Stimulated activated CD8-positive, alpha-beta memory T cell treated with anti-CD3 and anti-CD28 coated beads, Interleukin-7, amount 100 ng/mL, for 4 hours (primary cell): ENCODE measurements around the gene TMEM260.

Experiments used
- DNase-seq, 2 donors: peaks; one replicate each; pipeline ENCODE4 v3.0.0-alpha.2; 2020; ENCODE audit warnings: low read depth in 2 of 2

The TMEM260 gene

GRCh38 chr14:56579345-56580220 lies at the start of gene TMEM260:
Gene TMEM260, plus strand, starts transcription at chr14:56579798. Its CDS starts 117 bp downstream, at chr14:56579915.
- DNase-seq: peak; percentile 83 to 84

GRCh38 chr14:56532546-56532945 lies 47.1 kb upstream of the TMEM260 start:
- DNase-seq: no peak

DNA sequence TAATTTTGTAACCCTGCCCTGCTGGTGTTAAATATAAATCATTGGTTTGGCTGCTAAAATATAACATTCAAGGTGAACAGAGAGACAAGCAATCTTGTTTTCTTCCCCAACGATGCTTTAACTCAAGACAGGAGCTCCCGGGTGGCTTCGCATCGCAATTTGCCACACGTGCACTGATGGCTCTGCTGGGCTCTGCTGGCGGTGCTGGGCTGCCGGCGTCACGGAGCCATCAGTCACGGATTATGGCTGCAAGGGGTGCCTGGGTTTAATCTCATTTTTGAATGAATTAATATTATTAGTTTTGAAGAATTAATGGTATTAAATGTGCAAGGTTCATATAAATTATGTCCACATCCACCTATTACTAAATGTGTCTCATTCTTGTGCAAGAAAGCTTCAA lies 44.9 kb upstream of the TMEM260 start:
- no peak for DNase-seq

DNA sequence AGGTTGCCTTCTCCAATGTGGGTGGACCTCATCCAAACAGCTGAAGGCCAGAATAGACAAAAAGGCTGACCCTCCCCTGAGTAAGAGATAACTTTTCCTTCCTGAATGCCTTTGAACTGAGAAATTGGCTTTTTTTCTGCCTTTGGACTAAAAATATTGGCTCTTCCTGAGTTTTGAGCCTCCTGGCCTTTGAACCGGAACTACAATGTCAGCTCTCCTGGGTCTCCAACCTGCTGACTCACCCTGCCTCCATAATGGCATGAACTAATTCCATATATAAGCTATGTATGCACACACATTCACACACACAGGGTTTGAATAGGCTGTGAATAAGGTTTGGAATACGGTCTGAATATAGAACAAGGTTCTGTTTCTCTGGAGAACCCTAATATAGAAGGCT lies 39.7 kb upstream of the TMEM260 start:
- no peak for DNase-seq

DNA sequence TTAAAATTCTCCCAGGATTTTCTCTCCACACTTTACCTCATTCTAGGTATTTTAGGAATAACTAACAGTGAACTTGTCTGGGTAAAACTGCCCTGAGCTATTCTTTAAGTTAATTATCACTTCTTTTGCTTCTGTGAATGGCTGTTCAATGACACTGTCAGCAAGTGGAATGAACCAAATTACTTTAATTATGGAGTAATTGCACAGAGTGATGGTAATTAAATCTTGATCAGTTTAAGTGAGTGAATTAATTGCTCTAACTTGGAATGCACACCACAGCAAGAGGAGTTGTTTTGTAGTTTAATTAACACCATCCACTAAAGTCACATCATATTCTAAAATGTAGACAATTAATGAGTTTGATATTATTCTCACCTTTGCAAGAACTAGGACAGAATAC lies 36.2 kb upstream of the TMEM260 start:
- no peak for DNase-seq

- DNase-seq: no peak
Measured at GRCh38 chr14:56549721-56550120, 29.9 kb upstream of the TMEM260 start.

- DNase-seq: no peak
Measured at GRCh38 chr14:56552615-56553014, 27.0 kb upstream of the TMEM260 start.

- DNase-seq: no peak
Measured at GRCh38 chr14:56554301-56554700, 25.3 kb upstream of the TMEM260 start.

- no peak for DNase-seq
Measured at GRCh38 chr14:56555921-56556570, 23.6 kb upstream of the TMEM260 start.

DNA sequence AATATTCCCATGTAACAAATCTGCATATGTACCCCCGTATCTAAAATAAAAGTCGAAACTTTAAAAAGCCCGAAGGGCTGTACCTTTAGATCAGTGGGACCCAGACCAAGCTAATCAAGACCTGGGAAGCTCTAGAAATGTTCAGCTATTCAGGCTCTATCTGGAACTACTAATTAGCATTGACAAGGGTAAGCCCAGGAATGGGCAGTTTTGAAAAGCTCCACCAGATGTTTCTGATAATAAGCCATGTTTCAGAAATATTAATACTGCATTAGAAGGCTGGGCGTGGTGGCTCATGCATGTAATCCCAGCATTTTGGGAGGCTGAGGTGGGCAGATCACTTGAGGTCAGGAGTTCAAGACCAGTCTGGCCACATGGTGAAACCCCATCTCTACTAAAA lies 20.4 kb upstream of the TMEM260 start:
- no peak for DNase-seq

- DNase-seq: no peak
Measured at GRCh38 chr14:56561606-56562005, 18.0 kb upstream of the TMEM260 start.

DNA sequence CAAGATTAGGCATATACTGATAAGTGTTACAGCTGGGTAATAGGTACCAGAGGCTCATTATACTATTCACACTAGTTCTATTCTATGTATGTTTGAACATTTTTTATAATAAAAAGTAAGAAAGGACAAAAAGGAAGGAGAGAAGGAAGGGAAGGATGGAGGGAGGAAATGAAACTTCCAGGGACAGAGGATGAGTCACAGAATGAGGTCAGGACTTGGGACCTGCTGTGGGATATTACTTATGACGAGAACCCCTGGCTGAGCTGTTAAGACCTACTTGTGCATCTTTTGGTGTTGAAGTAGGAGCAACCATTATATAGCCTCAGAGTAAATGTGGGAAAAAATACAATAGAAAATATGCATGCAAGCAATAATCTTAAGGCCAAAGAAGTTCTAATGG lies 16.7 kb upstream of the TMEM260 start:
- DNase-seq: no peak

GRCh38 chr14:56569174-56569573 lies 10.4 kb upstream of the TMEM260 start:
- no peak for DNase-seq

DNA sequence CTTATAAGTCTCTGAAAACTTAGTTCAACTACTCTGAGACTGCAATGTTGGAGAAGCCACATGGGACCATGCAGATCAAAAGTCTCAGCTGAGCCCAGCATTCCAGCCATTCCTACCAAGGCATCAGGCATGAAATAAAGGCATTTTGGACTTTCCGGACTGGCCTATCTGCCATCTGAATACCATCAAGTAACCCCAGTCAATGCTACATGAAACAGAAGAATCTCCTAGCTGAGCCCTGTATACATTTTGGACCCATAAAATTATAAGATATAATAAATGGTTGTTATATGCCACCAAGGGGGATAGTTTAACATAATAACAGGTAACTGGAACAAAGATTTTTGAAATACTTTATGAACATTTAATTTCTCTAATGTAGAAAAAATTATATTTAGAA lies 9.3 kb upstream of the TMEM260 start:
- DNase-seq: no peak

DNA sequence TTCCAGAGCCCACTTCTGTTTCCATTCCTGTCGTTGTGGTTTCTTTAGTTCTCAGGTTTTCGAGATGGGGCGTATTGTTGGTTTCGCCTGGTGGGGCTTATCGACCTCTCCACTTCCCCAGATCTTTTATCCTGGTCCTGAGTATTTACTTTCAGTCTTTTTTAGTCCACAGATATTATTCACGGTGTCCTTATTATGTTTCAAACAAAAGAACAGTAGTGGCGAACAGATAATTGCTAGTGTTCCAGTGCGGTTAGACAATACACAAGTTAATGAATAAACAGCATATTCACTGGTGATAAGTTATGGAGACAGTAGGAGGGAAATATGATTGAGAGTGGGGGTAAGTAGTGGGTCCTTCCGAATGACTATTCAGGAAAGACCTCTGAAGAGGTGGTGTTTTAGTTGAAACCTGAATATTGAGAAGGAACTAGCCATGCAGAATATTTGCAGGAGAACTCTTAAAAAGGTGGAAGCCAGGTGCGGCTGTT lies 668 bp downstream of the TMEM260 start:
- no peak for DNase-seq

GRCh38 chr14:56581041-56581727 lies 1.6 kb downstream of the TMEM260 start:
- no peak for DNase-seq

DNA sequence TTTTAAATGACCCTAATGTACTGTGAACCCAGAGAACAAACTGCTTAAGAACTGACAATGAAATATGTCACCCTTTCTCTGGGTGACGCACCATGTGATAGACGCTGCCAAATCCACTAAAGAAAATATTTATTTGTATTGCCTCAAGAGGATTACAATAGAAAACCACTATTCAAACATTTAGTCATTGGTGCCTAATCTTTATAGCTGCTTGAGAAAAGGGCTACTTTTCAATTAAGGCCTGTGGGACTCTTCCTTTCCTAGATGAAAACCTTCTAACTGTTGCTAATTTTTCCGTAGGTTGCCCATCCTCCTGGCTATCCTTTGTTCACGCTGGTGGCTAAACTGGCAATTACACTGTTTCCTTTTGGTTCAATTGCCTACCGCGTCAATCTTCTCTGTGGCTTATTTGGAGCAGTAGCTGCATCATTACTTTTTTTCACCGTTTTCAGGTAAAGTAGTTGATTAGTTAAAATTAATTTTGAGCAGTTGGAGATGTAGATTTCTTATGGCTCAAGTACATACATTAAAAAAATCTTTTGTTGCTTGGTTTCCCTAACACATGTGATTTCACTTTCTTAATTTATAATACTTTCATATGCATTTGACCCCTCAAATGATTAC lies 6.0 kb downstream of the TMEM260 start:
- DNase-seq: no peak

GRCh38 chr14:56587701-56588100 lies 8.1 kb downstream of the TMEM260 start:
- no peak for DNase-seq

GRCh38 chr14:56590535-56590960 lies 10.9 kb downstream of the TMEM260 start:
- DNase-seq: no peak

GRCh38 chr14:56592746-56593544 lies 13.3 kb downstream of the TMEM260 start:
- DNase-seq: no peak

- DNase-seq: no peak
Measured at GRCh38 chr14:56594428-56594827, 14.8 kb downstream of the TMEM260 start.
